ENCODE measurements around the gene RAB33A.

- TF ChIP-seq ZBTB17 (tag by site-specific recombination; IDR thresholded peaks at IDR 0.05) (no peak), ZNF202 (tag by site-specific recombination; IDR thresholded peaks at IDR 0.05; ENCODE audit: borderline replicate concordance) (no peak), PRDM1 (tag by site-specific recombination; IDR thresholded peaks at IDR 0.05) (no peak)
- TF ChIP-seq, protein P1, sequence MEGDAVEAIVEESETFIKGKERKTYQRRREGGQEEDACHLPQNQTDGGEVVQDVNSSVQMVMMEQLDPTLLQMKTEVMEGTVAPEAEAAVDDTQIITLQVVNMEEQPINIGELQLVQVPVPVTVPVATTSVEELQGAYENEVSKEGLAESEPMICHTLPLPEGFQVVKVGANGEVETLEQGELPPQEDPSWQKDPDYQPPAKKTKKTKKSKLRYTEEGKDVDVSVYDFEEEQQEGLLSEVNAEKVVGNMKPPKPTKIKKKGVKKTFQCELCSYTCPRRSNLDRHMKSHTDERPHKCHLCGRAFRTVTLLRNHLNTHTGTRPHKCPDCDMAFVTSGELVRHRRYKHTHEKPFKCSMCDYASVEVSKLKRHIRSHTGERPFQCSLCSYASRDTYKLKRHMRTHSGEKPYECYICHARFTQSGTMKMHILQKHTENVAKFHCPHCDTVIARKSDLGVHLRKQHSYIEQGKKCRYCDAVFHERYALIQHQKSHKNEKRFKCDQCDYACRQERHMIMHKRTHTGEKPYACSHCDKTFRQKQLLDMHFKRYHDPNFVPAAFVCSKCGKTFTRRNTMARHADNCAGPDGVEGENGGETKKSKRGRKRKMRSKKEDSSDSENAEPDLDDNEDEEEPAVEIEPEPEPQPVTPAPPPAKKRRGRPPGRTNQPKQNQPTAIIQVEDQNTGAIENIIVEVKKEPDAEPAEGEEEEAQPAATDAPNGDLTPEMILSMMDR (tag by site-specific recombination; IDR thresholded peaks at IDR 0.05) = no peak
Measured at GRCh38 chrX:130159776-130160175, 12.0 kb upstream of the RAB33A start.
